CD4-positive, alpha-beta T cell treated with Interleukin-12 subunit alpha and Interleukin-12 subunit beta, for 1 hour (primary cell): ENCODE data around the gene PRKACA.

Source experiments
- DNase-seq: peaks from one replicate; pipeline ENCODE4 v3.0.0-alpha.2; 2020

Gene PRKACA

GRCh38 chr19:14042659-14043608, 74.6 kb downstream of the PRKACA start:
- DNase-seq = peak; percentile 75
